Measurements from ENCODE around the gene SPARC.

The SPARC gene

DNA sequence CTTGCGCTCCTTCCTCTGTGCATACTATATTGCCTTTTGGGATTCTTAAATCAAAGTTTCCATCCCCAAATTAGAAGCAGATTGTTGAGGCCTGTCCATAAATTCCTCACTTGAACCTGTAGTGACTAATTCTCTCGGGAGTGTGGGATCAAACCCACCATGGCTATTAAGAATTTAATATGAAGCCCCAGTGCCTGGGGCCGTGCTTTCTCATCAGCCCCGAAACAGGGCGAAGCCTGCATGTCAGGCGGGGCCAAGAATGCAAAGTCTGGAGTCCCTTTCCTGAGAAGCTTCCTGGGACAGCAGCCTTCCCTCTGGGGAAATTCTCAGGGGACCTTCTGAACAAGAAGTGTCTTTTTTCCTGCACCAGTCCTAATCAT lies 66.3 kb downstream of the SPARC start:
- DNase-seq (ENCODE audit: low spot score): no peak

GRCh38 chr5:151619812-151620460 lies 66.8 kb downstream of the SPARC start:
- DNase-seq (ENCODE audit: low spot score): no peak

- no peak for DNase-seq (ENCODE audit: low spot score)
These were observed 67.8 kb downstream of the SPARC start for GRCh38 chr5:151618907-151619306.

GRCh38 chr5:151617841-151618710 lies 68.6 kb downstream of the SPARC start:
- no peak for DNase-seq (ENCODE audit: low spot score)

- DNase-seq (ENCODE audit: low spot score): no peak
These were observed 69.3 kb downstream of the SPARC start for GRCh38 chr5:151617383-151617840.

- no peak for DNase-seq (ENCODE audit: low spot score)
These were observed 71.3 kb downstream of the SPARC start for GRCh38 chr5:151615431-151615830.

DNA sequence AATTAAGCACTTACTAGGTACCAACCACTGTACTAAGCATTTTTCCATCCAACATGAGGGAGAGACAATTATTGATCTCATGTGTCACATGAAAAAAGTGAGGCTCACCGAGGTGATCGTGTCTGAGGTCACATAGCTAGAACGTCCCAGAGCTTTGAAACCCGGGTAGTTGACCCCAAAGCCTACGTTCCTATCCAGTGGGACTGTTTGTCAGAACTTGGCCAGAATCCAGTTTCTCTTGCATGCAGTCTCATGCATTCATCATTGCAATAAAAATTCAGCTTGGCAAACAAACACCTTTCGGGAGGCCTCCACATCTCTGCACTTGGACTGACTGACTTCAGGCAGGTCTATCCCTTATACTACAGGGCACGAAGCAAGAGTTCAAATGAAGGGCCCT lies 72.2 kb downstream of the SPARC start:
- DNase-seq (ENCODE audit: low spot score): no peak

- DNase-seq (ENCODE audit: low spot score): no peak
These were observed 73.9 kb downstream of the SPARC start for GRCh38 chr5:151612689-151613427.

- DNase-seq (ENCODE audit: low spot score): no peak
These were observed 75.5 kb downstream of the SPARC start for GRCh38 chr5:151611127-151611775.

Data from germinal center (tissue), 1 donor.